GM12892 (cell line): Measurements from ENCODE around the gene EFS.
"Not testable (repeated sequence)": the region's sequence is repeated elsewhere in the genome, so short reads cannot be mapped to it uniquely, and the experiment has no call there.

Experiments
- DNase-seq: peaks from one replicate; pipeline ENCODE4 v3.0.0; 2011; ENCODE audit not compliant: insufficient read length
- FAIRE-seq: peaks from 2 replicates; lab custom pipeline; 2011; peaks lifted over from hg19 to GRCh38; lab: Jason Lieb, UNC
- POLR2A ChIP-seq: IDR thresholded peaks from 2 replicates; pipeline ENCODE4 v1.6.1; 2011; ENCODE audit warnings: low read depth, low read length, control low read depth
- POLR2AphosphoS5 ChIP-seq: IDR thresholded peaks from 2 replicates; pipeline ENCODE4 v1.6.1; 2011; ENCODE audit warnings: low read depth, low read length, control low read depth
- TAF1 ChIP-seq: IDR thresholded peaks from 2 replicates; pipeline ENCODE4 v1.6.1; 2011; ENCODE audit warnings: low read depth, mild to moderate bottlenecking, control low read depth, low read length, borderline replicate concordance

EFS gene

DNA sequence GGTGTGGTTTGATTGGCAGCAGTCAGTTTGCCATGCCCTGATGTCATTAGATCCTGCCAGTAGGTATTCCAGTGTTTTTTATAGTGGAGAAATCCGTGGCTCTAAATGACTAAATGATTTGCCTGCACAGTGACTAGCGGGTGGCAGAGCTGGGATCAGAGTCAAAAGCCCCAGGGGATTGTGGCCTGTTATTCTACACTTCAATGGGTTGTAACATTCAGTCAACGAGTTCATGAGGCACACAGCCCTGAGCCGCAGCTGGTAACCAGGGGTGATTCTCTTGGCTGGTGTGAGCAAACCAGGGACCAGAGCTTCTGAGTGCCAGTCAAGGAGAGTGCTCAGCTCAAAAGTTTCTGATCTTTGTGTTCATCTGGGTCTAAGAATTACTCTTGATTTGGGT lies 41.3 kb upstream of the EFS start:
- TF ChIP-seq POLR2A (no peak), POLR2AphosphoS5 (no peak), TAF1 (no peak)
- FAIRE-seq (no peak), DNase-seq (no peak)

DNA sequence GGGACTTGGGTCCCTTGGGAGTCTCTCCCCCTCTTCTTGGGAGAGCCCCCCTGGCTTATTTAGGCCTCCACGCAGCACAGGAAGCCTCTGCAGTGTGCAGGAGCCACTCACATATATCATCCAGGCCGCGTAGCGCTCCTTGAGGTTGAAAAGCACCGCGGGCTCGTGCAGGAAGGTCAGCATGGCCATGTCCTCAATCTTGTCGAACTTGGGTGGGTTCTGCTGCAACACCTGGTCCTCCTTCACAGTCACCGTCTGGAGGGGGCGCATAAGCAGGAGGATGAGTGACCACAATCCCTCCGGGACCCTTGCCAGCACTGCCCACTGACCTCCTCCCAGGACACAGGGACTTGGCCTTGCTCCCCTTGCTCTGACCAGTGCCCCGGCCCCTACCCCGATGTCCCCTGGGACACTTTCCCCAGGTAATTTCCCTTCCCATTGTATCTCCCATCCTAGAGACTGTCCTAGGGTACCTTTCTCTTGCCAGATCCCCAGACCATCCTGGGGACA lies 40.6 kb upstream of the EFS start:
- TF ChIP-seq POLR2A (no peak), POLR2AphosphoS5 (no peak), TAF1 (no peak)
- FAIRE-seq (no peak), DNase-seq (no peak)

DNA sequence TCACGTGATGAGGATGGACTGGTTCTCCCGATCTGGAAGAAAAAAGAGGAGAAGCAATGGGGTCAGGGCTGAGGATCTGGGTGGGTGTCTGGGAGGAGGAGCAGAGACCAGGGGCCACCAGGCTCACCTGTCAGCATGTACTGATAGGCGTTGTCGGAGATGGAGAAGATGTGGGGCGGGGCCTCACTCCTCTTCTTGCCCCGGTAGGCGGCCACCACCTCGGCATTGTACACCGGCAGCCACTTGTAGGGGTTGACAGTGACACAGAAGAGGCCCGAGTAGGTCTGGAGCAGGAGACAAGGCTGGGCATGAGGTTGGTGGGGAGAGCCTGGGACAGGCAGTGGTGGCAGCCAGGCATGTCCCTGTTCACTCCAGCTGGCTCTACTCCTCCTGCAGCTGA lies 40.1 kb upstream of the EFS start:
- no peak for TF ChIP-seq TAF1
- no peak for TF ChIP-seq POLR2A
- no peak for TF ChIP-seq POLR2AphosphoS5
- DNase-seq (no peak), FAIRE-seq (no peak)

DNA sequence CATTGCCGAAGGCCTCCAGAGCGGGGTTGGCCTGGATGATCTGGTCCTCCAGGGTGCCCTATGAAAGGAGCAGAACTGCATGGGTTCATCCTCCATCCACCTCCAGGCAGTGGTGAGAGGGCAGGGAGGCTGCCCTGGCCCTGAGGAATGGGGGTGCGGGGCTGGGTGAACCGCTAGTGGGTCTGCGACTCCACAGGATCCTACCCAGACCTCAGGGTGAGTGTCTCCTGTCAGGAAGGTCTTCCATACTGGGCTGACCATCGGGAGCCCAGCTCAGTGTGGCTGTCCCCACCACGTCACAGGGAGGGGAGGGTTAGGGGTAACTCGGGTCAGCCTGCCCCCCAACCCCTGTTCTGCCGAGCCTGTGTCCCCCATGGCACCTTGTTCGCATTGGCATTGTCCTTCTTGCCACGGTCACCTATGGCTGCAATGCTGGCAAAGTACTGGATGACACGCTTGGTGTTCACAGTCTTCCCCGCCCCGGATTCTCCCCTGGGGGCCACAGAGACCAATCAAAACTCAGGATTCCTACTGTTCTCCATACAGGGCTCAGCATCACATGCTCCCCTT lies 39.4 kb upstream of the EFS start:
- TF ChIP-seq TAF1: no peak
- TF ChIP-seq POLR2AphosphoS5: no peak
- no peak for TF ChIP-seq POLR2A
- DNase-seq (no peak), FAIRE-seq (no peak)

DNA sequence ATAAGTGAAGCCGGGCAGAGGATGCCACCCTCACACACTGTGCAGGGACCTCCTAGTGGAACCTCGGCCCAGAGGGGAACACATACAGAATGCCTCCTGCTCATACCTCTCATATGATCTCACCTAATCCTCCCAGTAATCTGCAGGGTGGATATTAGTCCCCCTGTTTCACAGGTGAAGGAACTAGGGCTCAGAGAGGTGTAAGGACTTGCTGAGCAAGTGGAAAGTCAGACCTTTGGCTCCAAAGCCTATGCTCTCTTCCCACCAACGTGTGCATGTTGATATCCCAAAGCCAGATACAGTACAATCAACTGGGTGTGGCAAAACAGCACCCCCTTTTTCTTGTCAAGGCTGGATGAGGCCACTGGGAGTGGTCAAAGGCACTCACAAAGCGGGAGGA lies 38.9 kb upstream of the EFS start:
- DNase-seq (no peak), FAIRE-seq (no peak)
- TF ChIP-seq POLR2AphosphoS5 (no peak), TAF1 (no peak), POLR2A (no peak)

DNA sequence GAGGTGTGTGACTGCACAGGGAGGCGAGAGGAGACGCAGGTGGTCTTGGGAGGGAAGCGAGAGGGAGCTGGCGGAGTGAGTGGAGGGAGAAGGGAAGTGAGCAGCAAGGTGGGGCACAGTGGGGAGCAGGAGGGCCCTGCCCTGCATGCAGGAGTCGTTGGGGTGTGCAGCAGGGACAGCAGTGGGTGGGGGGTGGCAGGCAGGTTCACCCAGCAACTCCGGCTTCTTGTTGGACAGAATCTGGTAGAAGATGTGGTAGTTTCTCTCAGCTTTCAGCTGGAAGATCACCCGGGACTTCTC lies 38.1 kb upstream of the EFS start:
- FAIRE-seq (no peak), DNase-seq (no peak)
- TF ChIP-seq POLR2A (no peak), TAF1 (no peak), POLR2AphosphoS5 (no peak)

DNA sequence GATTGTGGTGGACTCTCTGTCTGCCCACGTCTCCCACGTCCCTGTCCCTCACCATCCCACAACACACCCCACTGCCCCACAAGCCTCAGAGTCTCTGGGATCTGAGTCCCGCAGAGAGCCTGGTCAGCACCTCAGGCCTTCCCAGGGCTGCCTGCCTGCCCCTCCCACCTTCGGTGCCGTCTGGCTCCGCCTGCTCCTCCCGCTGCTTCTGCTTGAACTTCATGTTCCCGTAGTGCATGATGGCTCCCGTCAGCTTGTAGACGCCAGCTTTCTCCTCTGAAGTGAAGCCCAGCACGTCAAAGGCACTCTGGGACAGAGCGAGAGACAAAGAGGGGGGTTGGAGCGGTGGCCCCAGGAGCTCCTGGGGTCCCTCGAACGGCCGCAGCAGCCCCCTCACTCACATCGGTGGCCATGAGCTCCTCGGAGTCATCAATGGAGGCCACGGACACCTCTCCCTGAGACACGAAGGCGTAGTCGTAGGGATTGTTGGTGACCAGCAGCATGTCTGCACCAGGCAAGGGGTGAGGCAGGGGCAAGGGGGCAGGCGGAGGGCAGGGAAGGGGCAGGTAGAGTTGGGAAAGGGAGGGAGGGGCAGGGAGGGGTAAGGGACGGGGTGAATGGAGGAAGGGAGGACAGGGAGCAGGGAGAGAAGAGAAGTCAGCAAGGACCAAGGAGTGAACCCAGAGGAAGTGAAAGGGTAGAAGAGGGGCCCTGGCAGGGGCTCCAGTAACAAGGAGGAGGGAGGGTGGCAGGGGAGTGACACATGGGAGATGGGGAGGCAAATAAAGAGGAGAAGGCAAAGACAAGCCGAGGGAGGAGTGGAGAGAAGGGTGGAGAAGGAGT lies 37.5 kb upstream of the EFS start:
- DNase-seq: no peak
- no peak for FAIRE-seq
- TF ChIP-seq TAF1 (no peak), POLR2AphosphoS5 (no peak), POLR2A (no peak)

DNA sequence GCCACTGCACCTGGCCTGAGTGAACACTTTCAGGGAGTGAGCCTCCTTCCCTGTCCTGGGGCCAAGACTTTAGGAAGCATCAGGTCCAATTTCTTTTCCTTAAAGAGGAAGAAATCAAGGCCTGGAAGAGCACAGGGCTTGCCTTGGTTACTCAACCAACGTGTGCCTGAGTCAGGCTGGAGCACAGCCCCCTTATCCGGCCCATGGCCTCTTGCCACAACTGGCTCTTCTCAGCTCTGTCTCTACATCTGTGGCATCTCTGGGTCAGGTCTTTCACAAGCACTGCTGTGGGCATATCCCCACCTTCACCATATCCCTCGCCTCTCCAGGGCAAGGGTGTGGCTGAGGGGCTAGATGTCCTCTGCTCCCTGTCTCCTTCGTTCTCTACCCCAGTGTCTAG lies 36.3 kb upstream of the EFS start:
- DNase-seq (no peak), FAIRE-seq (no peak)
- TF ChIP-seq TAF1 (no peak), POLR2AphosphoS5 (no peak), POLR2A (no peak)

DNA sequence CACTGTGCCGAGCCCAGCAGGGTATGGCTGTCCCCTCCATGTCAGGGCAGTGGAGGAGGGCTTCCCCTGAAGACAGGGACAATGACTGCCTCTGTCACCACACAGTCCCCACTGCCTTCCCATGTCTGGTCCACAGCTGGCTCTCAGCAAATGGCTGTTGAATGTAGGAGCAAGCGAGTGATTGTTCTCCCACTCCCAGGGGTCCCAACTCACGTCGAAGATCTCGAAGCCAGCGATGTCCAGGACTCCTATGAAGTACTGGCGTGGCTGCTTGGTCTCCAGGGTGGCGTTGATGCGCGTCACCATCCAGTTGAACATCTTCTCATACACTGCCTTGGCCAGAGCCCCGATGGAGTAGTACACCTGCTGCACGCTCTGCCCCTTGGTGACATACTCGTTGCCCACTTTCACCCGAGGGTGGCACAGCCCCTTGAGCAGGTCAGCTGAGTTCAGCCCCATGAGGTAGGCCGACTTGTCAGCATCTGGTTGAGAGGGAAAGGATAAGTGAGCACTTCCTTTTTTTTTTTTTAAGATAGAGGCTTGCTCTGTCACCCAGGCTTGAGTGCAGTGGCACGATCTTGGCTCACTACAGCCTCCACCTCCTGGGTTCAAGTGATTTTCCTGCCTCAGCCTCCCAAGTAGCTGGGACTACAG lies 35.7 kb upstream of the EFS start:
- not testable (repeated sequence) for FAIRE-seq, DNase-seq

DNA sequence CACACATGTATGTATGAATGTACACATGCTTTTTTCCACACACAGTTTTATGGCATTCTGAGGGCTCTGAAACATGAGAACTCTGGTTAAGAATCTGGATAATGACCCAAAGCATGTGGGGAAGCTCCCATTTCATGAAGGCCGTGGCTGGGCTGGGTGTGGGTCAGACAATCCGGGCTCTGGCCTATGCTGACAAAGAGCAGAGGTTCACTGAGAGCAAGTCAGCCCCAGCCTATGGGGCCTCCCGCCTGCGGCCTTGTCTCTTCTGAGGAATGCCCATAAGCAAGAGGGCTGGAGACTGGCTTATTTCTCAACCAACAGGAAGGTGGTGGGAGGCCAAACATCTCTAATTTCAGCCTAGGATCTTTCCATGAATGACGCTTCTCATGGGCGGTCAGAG lies 34.6 kb upstream of the EFS start:
- DNase-seq: no peak
- no peak for FAIRE-seq
- TF ChIP-seq POLR2A (no peak), TAF1 (no peak), POLR2AphosphoS5 (no peak)

DNA sequence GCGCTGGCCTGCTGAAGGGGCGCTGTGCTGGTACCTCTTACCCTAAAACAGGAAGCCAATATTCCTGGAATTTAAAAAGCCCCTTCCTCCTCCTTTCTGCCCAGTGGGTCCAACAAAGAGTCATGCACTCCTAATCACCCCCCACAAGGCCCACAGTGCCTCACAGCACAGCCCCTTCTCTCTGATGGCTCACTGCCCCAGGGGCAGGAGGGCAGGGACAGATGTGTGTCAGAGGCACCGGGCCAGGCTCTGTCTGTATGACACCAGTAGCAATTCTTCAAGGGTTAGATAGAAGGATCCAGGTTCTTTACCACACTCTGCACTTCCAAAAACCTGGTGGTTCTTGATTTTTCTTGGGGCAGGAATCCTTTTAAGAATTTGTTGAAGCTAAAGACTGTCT lies 34.2 kb upstream of the EFS start:
- no peak for FAIRE-seq
- TF ChIP-seq TAF1: no peak
- no peak for TF ChIP-seq POLR2AphosphoS5
- TF ChIP-seq POLR2A: no peak
- DNase-seq: no peak

DNA sequence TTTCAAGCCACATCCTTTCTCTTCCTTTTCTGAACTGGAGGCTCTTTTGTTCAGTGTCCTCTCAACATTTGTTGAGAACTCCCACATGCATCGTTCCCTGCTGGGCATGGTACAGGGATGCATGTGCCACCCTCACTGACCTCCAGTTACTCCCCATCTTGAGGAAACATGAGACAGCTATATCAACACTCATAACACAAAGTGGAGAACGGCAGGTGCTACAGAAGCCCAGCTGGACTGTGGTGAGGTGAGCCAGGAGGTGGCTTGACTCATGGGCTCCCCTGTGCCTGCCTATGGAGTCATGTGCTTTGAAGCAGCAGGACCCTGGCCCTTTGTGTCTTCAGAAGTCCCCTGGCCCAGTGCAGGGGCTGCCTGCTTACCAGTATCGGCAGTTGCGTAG lies 33.4 kb upstream of the EFS start:
- FAIRE-seq (no peak), DNase-seq (no peak)
- TF ChIP-seq TAF1 (no peak), POLR2AphosphoS5 (no peak), POLR2A (no peak)

DNA sequence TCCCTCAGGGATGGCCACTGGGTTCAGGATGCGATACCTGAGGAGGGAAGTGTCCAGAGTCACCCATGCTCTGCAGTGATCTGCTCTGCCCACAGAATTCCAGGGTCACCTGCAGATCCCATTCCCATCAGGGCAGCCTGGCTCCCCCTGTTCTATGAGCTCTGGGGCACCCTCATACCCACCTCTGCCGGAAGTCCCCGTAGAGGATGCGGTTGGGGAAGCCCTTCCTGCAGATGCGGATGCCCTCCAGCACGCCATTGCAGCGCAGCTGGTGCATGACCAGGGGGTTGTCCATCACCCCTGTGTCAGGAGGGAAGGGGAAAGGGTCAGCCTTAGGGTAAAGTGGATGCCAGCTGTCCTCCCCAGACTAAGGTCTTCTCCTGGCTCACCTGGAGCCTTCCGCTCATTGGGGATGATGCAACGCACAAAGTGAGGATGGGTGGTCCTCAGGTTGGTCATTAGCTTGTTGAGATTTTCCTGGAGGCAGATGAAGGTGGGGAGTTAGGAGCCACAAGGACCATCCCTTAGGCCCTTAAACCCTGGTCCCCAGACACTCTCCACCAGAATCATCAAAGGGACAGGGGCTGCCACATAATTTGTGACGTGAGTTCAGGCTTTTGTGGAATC lies 31.9 kb upstream of the EFS start:
- FAIRE-seq (no peak), DNase-seq (no peak)
- TF ChIP-seq POLR2A (no peak), POLR2AphosphoS5 (no peak), TAF1 (no peak)
